ENCODE data around the gene AKAP6.

- TF ChIP-seq POLR2AphosphoS5 (IDR thresholded peaks at IDR 0.05; ENCODE audit: low read depth, low read length): no peak
- peak; percentile 47 for TF ChIP-seq SPI1 (IDR thresholded peaks at IDR 0.05; ENCODE audit: low read depth, low read length)
Measured at GRCh38 chr14:32578181-32578580, 249.1 kb downstream of the AKAP6 start.

All from GM12891 (cell line).